OCI-M1 (cell line): ENCODE data around the gene GNB4.

Source experiments
- DNase-seq: peaks from one replicate; lab custom pipeline; 2025; lab: John Stamatoyannopoulos, UW

GNB4 gene

GRCh38 chr3:179451265-179452175, at the start of gene GNB4:
Gene GNB4, minus strand, starts transcription at chr3:179451470. Its CDS starts 25,270 bp downstream, at chr3:179426200.
- DNase-seq, result peak; percentile 86

DNA sequence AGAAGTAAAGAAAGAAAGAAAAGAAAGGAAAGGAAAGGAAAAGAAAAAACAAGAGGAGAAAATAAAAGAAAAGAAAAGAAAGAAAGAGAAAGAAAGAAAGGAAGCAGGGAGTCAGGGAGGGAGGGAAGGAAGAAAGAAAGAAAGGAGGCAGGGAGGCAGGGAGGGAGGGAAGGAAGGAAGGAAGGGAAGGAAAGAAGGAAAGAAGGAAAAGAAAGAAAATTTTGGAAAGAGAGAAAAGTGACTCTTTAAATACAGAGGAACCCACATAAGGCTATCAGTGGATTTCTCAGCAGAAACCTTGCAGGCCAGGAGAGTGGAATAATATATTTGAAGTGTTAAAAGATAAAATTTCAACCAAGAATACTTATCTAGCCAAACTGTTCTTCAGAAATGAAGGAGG, 44.2 kb upstream of the GNB4 start:
- no peak for DNase-seq

DNA sequence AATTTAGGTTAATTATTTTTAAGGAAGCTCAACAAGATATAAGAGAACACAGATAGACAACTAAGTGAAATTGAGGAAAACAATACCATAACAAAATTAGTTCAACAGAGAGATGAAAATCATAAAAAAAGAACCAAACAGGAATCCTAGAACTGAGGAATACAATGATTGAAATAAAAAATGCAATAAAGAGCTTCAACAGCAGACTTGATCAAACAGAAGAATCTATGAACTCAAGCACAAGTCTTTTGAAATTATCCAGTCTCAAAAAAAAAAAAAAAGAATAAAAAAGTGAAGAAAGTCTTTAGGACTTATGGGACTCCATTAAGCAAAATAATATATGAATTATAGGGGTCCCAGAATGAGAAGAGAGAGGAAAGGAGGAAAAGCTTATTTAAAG, 42.0 kb upstream of the GNB4 start:
- DNase-seq, result no peak

DNA sequence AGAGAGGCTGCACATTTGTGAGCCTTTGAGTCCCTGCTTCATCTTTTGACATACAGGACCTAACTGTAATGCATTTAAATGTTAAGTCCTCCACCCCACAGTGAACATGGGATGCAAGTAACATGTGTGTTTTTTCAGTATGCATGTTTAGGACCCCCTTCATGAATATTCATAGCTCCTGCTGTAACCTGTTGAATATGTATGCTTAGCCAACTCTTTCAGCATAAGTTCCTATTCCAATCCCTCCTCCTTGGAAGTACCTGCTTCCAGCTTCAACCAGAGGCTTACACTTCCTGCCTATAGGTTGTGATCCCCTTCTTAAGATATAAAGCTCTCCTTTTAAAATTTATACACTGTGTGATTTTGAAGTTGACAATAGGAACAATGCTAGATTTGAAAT, 36.9 kb upstream of the GNB4 start:
- no peak for DNase-seq

DNA sequence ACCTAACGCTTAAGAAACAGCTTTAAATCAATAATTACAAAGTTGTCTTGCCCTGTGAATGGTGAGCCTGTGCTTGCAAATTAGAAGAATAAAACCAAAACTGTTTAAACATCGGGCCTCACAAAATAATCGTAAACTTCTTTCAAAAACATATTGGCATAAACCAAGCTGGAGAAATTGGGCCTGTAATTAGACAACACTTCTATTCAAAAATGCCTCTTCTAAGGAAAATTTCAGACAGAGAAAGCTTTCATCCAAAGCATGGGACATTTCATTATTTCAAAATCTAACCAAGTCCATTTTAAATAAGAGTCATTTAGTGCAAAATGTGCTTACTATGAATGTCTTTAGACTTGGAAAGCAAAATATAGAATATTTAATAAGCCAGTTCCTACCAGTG, 35.5 kb upstream of the GNB4 start:
- DNase-seq, result no peak

DNA sequence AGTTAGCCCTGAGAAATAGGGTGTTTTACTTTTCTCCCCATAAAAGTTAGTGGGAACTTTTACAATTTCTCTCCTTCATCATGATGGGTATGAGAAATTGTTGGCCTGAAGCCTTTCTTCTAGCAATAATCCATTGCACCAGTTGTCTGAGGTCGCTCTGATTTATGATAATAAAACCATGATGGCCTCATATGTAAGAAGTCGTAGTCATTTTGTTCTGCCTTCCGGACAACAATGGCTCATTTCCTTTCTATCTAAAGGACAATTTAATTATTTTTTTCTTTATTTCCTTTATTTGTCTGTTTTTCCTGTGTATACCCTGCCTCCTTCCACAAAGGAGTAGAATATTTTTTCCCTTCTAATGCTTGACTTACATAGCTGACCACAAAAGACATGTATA, 31.6 kb upstream of the GNB4 start:
- no peak for DNase-seq

- DNase-seq, result no peak
Measured at GRCh38 chr3:179476215-179476614, 24.9 kb upstream of the GNB4 start.

DNA sequence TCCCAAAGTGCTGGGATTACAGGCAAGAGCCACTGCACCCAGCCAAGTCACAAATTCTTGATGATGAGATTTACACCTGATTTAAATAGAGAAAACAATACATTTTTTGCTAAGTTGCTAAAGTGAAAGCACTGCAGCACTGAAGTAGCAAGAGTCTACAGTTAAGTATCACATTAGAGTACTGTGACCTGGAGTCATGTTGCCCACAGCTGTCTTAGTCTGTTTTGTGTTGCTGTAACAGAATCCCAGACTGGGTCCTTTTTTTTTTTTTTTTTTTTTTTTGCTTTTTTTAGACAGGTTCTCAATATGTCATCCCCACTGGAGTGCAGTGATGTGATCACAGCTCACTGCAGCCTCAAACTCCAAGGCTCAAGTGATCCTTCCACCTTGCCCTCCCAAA, 23.2 kb upstream of the GNB4 start:
- no peak for DNase-seq

DNA sequence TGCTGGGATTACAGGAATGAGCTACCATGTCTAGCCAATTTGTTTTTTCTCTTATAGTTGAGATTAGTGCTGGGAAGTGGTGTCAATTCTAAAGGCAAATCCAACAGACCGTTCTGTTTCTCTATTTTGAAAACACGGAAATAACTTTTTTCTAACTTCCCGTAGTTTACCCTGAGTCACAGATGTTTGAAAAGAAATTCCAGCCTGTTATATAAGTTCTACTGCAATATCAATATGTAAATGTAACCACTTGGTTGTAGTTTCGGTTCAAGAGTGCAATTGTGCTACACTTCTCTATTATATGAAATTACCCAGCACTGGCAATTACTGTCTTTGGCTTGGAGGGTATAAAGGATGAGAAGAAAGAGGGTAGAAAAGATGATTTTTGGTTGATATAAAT, 22.3 kb upstream of the GNB4 start:
- DNase-seq, result no peak

DNA sequence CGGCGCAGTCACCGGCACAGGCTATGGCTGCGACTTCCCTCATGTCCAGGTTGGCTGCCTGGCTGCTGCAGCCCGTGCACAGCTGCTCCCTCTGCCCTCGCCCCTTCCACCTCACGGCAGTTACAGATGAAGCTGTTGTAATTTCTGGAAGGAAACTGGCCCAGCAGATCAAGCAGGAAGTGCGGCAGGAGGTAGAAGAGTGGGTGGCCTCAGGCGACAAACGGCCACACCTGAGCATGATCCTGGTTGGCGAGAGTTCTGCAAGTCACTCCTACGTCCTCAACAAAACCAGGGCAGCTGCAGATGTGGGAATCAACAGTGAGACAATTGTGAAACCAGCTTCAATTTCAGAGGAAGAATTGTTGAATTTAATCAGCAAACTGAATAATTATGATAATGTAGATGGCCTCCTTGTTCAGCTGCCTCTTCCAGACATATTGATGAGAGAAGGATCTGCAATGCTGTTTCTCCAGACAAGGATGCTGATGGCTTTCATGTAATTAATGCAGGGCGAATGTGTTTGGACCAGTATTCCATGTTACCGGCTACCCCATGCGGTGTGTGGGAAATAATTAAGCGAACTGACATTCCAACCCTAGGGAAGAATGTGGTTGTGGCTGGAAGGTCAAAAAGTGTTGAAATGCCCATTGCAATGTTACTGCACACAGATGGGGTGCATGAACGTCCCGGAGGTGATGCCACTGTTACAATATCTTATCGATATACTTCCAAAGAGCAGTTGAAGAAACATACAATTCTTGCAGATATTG, 13.2 kb upstream of the GNB4 start:
- DNase-seq, result no peak

GRCh38 chr3:179463319-179463718, 12.0 kb upstream of the GNB4 start:
- DNase-seq, result no peak

- DNase-seq, result no peak
Measured at GRCh38 chr3:179460260-179460659, 9.0 kb upstream of the GNB4 start.

GRCh38 chr3:179455954-179456353, 4.7 kb upstream of the GNB4 start:
- no peak for DNase-seq

- no peak for DNase-seq
Measured at GRCh38 chr3:179454887-179455286, 3.6 kb upstream of the GNB4 start.

DNA sequence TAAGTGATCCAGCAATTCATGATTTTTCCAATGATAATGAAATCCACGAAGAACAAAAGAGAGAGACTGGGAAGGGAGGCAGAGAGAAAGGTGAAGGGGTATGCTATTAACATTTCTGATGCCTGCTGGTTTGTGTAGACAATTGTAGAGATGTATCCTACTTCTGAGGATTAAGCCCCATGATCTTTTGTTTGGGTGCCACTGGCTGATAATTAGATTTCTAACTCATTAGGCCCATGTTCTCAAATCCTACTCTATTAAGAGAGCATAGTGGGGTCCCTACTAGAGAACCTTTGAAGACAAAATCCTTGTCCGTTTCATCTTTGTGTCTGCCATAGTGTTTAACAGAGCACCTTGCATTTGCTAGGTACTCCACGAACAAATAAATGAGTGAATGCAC, 2.7 kb upstream of the GNB4 start:
- no peak for DNase-seq

DNA sequence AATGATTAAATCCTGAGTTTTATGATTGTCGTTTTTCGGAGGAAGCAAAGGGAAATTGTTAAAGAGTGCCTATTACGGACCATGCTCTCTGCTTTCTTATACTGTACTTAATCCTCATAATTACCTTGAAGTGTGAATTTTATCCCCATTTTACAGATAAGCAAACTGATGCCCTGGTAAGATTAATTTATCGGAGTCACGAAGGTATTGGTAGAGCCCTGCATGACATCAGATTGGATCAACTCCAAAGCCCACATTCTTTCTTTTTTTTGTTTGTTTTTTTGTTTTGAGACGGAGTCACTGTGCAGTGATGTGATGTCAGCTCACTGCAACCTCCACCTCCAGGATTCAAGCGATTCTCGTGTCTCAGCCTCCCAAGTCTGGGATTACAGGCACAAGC, 1.6 kb upstream of the GNB4 start:
- DNase-seq, result no peak

DNA sequence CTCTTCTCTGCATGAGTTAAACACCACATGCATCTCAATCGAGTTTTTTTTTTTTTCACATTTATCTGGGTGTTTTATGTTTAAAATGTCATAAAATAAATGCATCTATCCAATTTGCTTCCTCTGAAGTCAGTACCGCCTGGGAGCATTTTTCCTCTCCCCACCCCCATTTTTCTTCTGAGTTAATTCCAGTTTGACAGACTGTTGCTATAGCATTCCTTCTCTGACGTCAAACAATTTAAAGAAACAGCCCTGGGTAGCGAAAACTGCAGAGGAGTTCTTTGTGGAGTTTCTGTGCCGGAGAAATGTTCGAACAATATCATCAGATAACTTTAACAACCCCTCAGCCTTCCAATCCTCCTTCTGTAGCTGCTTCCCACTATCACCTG, 900 bp upstream of the GNB4 start:
- peak; percentile 39 for DNase-seq

DNA sequence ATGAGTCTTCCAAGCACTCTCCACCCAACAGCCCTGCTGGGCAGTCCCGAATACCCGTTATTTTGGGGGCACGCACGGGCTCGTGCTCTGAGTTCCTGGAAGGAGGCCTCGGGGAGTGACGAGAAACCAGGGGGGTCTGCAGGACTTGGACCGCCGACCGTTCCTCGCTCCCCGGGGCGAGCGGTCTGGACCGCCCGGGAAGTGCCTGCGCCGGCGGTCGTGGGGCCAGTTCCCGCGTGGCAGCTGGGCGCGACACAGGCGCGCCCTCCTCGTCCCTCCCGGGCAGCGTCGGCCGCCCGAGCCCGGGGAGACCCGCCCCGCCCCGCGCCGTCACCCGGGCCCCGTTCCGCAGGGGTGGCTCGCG, 387 bp downstream of the GNB4 start:
- peak; percentile 50 for DNase-seq

GRCh38 chr3:179450261-179450701, 989 bp downstream of the GNB4 start:
- peak; percentile 58 for DNase-seq

- DNase-seq, result peak; percentile 10
Measured at GRCh38 chr3:179449636-179450035, 1.6 kb downstream of the GNB4 start.

DNA sequence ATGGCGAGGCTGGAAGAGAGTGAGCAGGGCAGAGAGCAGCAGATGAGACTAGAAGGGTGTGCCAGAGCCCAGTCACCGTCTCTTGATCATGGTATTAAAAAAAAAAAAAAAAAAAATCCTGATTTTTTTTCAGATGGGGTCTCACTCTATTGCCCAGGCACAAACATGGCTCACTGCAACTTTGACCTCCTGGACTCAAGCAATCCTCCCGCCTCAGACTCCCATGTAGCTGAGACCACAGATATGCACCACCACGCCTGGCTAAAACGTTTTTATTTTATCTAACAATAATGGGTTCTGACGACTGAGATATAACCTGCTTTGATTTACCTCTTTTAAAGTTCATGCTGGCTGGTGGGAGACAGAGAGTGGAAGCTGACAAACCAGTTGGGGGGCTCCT, 4.0 kb downstream of the GNB4 start:
- DNase-seq, result no peak

- peak; percentile 24 for DNase-seq
Measured at GRCh38 chr3:179446501-179446900, 4.8 kb downstream of the GNB4 start.

- no peak for DNase-seq
Measured at GRCh38 chr3:179438841-179439240, 12.4 kb downstream of the GNB4 start.
